K562 (cell line): ENCODE measurements around the gene CDT1. TPM values are rescaled to one million over a fixed set of nuclear protein-coding genes. Genes with fewer than 3 reads are reported as not detected.

Experiments
- ATF1 ChIP-seq, 2 experiments: fragments of 450-650 bp in 1 of 2; IDR thresholded peaks; 2 replicates each; pipeline ENCODE4 v1.6.1; 2016; ENCODE audit warnings: missing compliant biosample characterization in 1 of 2, missing genetic modification characterization in 1 of 2
- BHLHE40 ChIP-seq: IDR thresholded peaks from 2 replicates; pipeline ENCODE4 v1.6.1; 2011; ENCODE audit warnings: low read length, improper control_type of control experiment
- CGGBP1 ChIP-seq: fragments of 250-450 bp; sonication (Bioruptor Pico); IDR thresholded peaks from 2 replicates; pipeline ENCODE4 v1.9.0; 2021; ENCODE audit warnings: mild to moderate bottlenecking
- JUND ChIP-seq, 2 experiments: IDR thresholded peaks; 2 replicates in 1 of 2; 3 replicates in 1 of 2; pipeline ENCODE4 v1.6.1; 2011; ENCODE audit warnings: borderline replicate concordance in 2 of 2, low read depth in 2 of 2, low read length in 2 of 2, improper control_type of control experiment in 1 of 2, missing biosample characterization in 1 of 2, missing genetic modification characterization in 1 of 2, missing genetic modification reagents in 1 of 2
- KLF16 ChIP-seq: IDR thresholded peaks from 2 replicates; pipeline ENCODE4 v1.6.1; 2016; ENCODE audit warnings: antibody characterized with exemption
- MITF ChIP-seq: IDR thresholded peaks from 2 replicates; pipeline ENCODE4 v1.6.1; 2014; ENCODE audit warnings: antibody characterized with exemption
- NFRKB ChIP-seq: fragments of 450-650 bp; IDR thresholded peaks from 2 replicates; pipeline ENCODE4 v1.6.1; 2016; ENCODE audit warnings: low read depth
- NR2C1 ChIP-seq, 2 experiments: fragments of 450-650 bp; IDR thresholded peaks; 2 replicates each; pipeline ENCODE4 v1.6.1; 2017; ENCODE audit warnings: mild to moderate bottlenecking in 2 of 2, antibody characterized with exemption in 1 of 2, inconsistent platforms in 1 of 2, missing compliant biosample characterization in 1 of 2, missing genetic modification characterization in 1 of 2
- PML ChIP-seq: IDR thresholded peaks from 2 replicates; pipeline ENCODE4 v1.6.1; 2012; ENCODE audit warnings: low read length, inconsistent platforms
- PYGO2 ChIP-seq: fragments of 450-650 bp; IDR thresholded peaks from 2 replicates; pipeline ENCODE4 v1.6.1; 2016; ENCODE audit warnings: mild to moderate bottlenecking, missing genetic modification characterization, moderate library complexity, missing compliant biosample characterization
- RBM17 ChIP-seq: fragments of 200-400 bp; formaldehyde crosslinking; IDR thresholded peaks from 2 replicates; pipeline ENCODE4 v1.6.1; 2017; ENCODE audit warnings: low read depth, mild to moderate bottlenecking, low read length, borderline replicate concordance
- SRF ChIP-seq, 2 experiments: fragments of 250-450, 450-650 bp in 1 of 2; sonication (Bioruptor Pico) in 1 of 2; sonication (generic) in 1 of 2; formaldehyde crosslinking; IDR thresholded peaks; 2 replicates each; pipeline versions ENCODE4 v1.5.0 to v1.5.1; 2020 to 2022; ENCODE audit warnings: mild to moderate bottlenecking in 1 of 2, missing genetic modification reagents in 1 of 2
- STAG1 ChIP-seq: sonication (generic); formaldehyde crosslinking; IDR thresholded peaks from 2 replicates; pipeline ENCODE4 v1.5.0; 2020; ENCODE audit warnings: missing genetic modification reagents, borderline replicate concordance
- TARDBP ChIP-seq: fragments of 450-650 bp; IDR thresholded peaks from 2 replicates; pipeline ENCODE4 v1.6.1; 2016
- ZKSCAN8 ChIP-seq: fragments of 200-800 bp; sonication (Bioruptor generic); IDR thresholded peaks from 2 replicates; pipeline ENCODE4 v1.6.1; 2016; ENCODE audit warnings: missing genetic modification characterization, missing compliant biosample characterization
- ZNF146 ChIP-seq: IDR thresholded peaks from one replicate; pipeline ENCODE4 v1.6.1; 2018; ENCODE audit warnings: missing compliant biosample characterization; ENCODE audit not compliant: unreplicated experiment
- ZNF431 ChIP-seq: sonication (generic); formaldehyde crosslinking; IDR thresholded peaks from 2 replicates; pipeline ENCODE4 v1.8.0; 2022; ENCODE audit warnings: mild to moderate bottlenecking, missing genetic modification reagents
- ZNF436 ChIP-seq: fragments of 250-450, 450-650 bp; sonication (Bioruptor Pico); formaldehyde crosslinking; IDR thresholded peaks from 2 replicates; pipeline ENCODE4 v1.7.0; 2020; ENCODE audit warnings: mild to moderate bottlenecking
- ZNF589 ChIP-seq: fragments of 200-800 bp; sonication (Bioruptor generic); IDR thresholded peaks from 2 replicates; pipeline ENCODE4 v1.6.1; 2016; ENCODE audit warnings: low read depth, missing genetic modification characterization, missing compliant biosample characterization
- polyA plus RNA-seq, 8 experiments: library from polyadenylated mRNA; depleted of rRNA in 4 of 8; stranded (reverse) in 5 of 8; unstranded in 3 of 8; fragments of >200 nt; fragmentation: Nextera tagmentation in 2 of 8; fragmentation: Illumina TruSeq in 1 of 8; extraction: Ambion mirVana in 2 of 8; extraction: Trizol in 1 of 8; gene quantifications; 2 replicates each; pipeline versions ENCODE4 v1.2.1 to v1.2.3, GENCODE V29; 2011 to 2014; ENCODE audit warnings: inconsistent platforms in 1 of 8, missing spikeins in 1 of 8
- total RNA-seq, 7 experiments: library from RNA; depleted of rRNA in 6 of 7; stranded (reverse); fragments of >200 nt in 6 of 7; fragmentation: Illumina TruSeq in 2 of 7; extraction: Trizol in 2 of 7; gene quantifications; 2 replicates each; pipeline versions ENCODE4 v1.2.1 to v1.2.3, GENCODE V29; 2011 to 2021; ENCODE audit warnings: low replicate concordance in 1 of 7
- TF ChIP-seq, protein P1 (sequence below): sonication (generic); formaldehyde crosslinking; IDR thresholded peaks from 2 replicates; pipeline ENCODE4 v1.8.0; 2022; ENCODE audit warnings: mild to moderate bottlenecking, missing genetic modification reagents, borderline replicate concordance

The CDT1 gene
- total and polyA plus RNA-seq, 9 of the 15 experiments (the other 6 are each of a cell fraction or from before 2014, with no cell fraction given), result 0.92 to 178 (median 14.2) TPM

DNA sequence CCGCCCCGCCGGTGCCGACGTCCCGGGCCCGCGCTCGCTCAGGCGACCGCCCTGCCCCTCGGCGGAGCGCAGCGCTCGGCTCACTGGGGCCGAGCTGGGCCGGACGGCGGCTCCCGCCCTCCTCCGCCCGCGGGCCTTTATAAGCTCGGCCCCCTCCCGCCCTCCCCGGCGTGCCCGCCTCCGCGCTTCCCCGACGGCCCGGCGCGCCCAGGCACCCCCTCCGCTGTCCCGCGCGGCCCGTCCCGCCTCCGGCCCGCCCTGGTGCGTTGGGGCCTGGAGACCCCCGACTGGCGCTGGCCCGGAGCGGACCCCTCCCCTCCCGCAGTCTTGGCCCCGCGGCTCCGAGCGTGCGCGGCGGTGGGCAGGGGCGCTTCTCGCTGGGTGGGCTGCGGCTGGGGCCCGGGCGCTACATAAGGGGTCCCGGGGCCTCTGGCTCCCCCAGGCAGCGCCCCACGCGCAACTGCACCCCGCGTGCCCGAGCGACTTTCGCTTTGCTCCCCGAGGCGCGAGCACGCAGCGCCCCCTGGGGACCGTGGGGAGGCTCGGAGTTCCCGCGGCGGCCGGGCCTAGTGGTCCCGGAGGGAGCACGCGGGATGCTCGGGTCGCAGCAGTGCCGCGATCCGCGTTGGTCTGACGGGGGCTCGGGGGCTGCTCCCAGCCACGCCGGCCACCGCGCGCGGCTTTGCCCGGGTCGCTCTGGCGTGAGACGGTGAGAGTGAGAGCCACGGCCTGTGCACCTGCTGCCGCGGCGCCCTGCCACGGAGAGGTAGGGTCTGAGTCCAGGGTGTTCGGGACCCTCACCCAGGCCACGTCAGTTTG, 18.3 kb upstream of the CDT1 start, which contains the start of gene PIEZO1 (continued):
- TF ChIP-seq PYGO2 (tag) (no peak), ZNF146 (no peak), CGGBP1 (peak; percentile 61; the same call in 1 of the 2 replicates), ZNF589 (CRISPR knock-in tag) (no peak), KLF16 (0 out of 2 replicates have a peak, but pooled peaks have one; percentile 38), ZKSCAN8 (no peak), STAG1 (peak; percentile 90), ZNF431 (CRISPR knock-in tag) (peak; percentile 88), NFRKB (no peak), PML (0 out of 2 replicates have a peak, but pooled peaks have one; percentile 20), ZNF436 (CRISPR knock-in tag) (no peak), RBM17 (no peak), MITF (no peak), SRF (CRISPR knock-in tag; IDR thresholded peaks at IDR 0.05) (no peak), NR2C1 (IDR thresholded peaks at IDR 0.05) (no peak), NR2C1 (tag; IDR thresholded peaks at IDR 0.05) (no peak), BHLHE40 (peak; percentile 42; the same call in 1 of the 2 replicates), TARDBP (peak; percentile 98), JUND (IDR thresholded peaks at IDR 0.05; ENCODE audit: borderline replicate concordance, low read depth, low read length) (peak; percentile 28; the same call in 1 of the 2 replicates), JUND (tag; IDR thresholded peaks at IDR 0.05; ENCODE audit: borderline replicate concordance, low read depth, low read length) (no peak), ATF1 (CRISPR knock-in tag; IDR thresholded peaks at IDR 0.05) (no peak), ATF1 (tag; IDR thresholded peaks at IDR 0.05) (peak; percentile 64)
- TF ChIP-seq, protein P1, sequence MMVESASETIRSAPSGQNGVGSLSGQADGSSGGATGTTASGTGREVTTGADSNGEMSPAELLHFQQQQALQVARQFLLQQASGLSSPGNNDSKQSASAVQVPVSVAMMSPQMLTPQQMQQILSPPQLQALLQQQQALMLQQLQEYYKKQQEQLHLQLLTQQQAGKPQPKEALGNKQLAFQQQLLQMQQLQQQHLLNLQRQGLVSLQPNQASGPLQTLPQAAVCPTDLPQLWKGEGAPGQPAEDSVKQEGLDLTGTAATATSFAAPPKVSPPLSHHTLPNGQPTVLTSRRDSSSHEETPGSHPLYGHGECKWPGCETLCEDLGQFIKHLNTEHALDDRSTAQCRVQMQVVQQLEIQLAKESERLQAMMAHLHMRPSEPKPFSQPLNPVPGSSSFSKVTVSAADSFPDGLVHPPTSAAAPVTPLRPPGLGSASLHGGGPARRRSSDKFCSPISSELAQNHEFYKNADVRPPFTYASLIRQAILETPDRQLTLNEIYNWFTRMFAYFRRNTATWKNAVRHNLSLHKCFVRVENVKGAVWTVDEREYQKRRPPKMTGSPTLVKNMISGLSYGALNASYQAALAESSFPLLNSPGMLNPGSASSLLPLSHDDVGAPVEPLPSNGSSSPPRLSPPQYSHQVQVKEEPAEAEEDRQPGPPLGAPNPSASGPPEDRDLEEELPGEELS (CRISPR knock-in tag), result peak; percentile 91; the same call in 1 of the 2 replicates
